ENCODE results near the gene DCLK1. TPM values are rescaled to one million over a fixed set of nuclear protein-coding genes. Genes with fewer than 3 reads are reported as not detected.

Gene DCLK1
- total and polyA plus RNA-seq, 7 donors: 1.2 to 64.8 (median 10.2) TPM

DNA sequence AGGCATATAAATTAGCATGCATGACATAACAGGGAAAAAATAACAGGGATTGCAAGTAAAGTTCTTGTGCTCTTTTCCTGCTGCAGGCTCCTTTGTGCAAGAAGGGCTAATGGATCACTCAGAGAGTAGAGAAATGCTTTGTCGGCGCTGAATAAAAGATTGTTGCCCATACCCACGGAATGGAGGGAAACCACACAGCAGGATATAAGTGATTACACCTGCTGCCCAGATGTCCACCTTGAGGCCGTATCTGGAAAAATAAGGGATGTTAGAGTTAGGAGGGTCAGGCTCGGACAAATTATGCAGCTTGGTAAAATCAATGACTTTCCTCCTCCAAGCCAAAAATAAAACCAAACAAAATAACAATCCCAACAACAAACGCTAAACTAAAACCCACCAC lies 322.3 kb downstream of the DCLK1 start:
- no peaks in the 10 kb centered on the region for H3K4me1 ChIP-seq
- WGBS, 2 donors: 86 to 91% methylated on average over 6 of the region's 6 CpGs
- H3K27ac ChIP-seq: no peak overlapping the region
- no peaks in the 10 kb centered on the region for H3K9me3 ChIP-seq
- no peaks in the 10 kb centered on the region for H3K36me3 ChIP-seq
- no peaks in the 10 kb centered on the region for H3K27me3 ChIP-seq
- intact Hi-C loops (cut with DNase I): no loop called here
- no peak for TF ChIP-seq EP300 (IDR thresholded peaks at IDR 0.05)
- no peak for TF ChIP-seq POLR2AphosphoS5 (IDR thresholded peaks at IDR 0.05)
- TF ChIP-seq, protein P1, sequence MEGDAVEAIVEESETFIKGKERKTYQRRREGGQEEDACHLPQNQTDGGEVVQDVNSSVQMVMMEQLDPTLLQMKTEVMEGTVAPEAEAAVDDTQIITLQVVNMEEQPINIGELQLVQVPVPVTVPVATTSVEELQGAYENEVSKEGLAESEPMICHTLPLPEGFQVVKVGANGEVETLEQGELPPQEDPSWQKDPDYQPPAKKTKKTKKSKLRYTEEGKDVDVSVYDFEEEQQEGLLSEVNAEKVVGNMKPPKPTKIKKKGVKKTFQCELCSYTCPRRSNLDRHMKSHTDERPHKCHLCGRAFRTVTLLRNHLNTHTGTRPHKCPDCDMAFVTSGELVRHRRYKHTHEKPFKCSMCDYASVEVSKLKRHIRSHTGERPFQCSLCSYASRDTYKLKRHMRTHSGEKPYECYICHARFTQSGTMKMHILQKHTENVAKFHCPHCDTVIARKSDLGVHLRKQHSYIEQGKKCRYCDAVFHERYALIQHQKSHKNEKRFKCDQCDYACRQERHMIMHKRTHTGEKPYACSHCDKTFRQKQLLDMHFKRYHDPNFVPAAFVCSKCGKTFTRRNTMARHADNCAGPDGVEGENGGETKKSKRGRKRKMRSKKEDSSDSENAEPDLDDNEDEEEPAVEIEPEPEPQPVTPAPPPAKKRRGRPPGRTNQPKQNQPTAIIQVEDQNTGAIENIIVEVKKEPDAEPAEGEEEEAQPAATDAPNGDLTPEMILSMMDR (IDR thresholded peaks at IDR 0.05): no peak
- DNase-seq: no peak
- no peak overlapping the region for H3K4me3 ChIP-seq

DNA sequence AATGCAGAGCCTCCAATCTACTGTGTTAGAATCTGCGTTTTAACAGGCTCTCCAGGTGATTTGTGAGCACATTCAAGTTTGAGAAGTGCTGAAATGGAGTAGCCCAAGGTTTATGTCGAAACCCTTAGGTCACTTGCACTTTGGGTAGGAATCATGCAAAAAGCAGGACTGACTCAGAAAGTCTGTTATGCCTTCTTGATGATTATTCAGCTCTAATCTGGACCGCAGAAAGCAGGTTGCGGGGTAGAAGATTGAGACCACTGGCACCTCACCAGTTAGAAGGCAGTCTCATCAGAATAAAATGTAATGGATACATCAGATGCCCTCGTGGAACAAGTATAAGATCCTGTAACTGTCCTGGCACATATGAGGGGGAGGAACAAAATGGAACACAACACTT lies 326.3 kb downstream of the DCLK1 start:
- Histone ChIP-seq H3K9me3 (no peaks in the 10 kb centered on the region), H3K4me1 (no peaks in the 10 kb centered on the region), H3K4me3 (no peak overlapping the region), H3K27ac (no peak overlapping the region), H3K36me3 (no peaks in the 10 kb centered on the region), H3K27me3 (no peaks in the 10 kb centered on the region)
- intact Hi-C loops (cut with DNase I): no loop called here
- TF ChIP-seq POLR2AphosphoS5 (IDR thresholded peaks at IDR 0.05) (no peak), EP300 (IDR thresholded peaks at IDR 0.05) (no peak), POLR2A (IDR thresholded peaks at IDR 0.05) (no peak)
- TF ChIP-seq, protein P1 (IDR thresholded peaks at IDR 0.05): no peak
- DNase-seq: no peak
- 78 to 89% methylated on average over 5 of the region's 5 CpGs for WGBS, 2 donors

DNA sequence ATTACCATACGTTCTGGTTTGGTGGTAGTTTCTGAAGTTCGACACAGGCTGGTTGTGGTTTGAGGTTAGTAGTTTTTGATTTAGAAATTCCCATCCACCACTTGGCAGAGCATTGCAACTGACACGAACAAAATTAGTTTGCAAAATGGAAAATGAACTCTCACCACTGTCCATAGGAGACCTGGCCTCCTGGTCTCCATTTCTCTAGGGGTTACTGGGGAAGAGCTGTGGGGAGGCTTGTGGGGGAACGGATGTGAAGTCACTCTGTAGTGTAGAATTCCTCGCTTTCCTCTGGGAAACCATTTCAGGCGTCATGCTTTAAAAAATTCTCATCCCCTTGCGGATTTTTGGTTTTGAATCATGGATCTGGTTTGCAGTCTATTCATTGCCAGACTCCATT lies 333.2 kb downstream of the DCLK1 start:
- Histone ChIP-seq H3K27me3 (no peaks in the 10 kb centered on the region), H3K4me3 (no peak overlapping the region), H3K27ac (no peak overlapping the region), H3K9me3 (no peaks in the 10 kb centered on the region), H3K36me3 (no peaks in the 10 kb centered on the region), H3K4me1 (peaks cover 0 to 47% (median 30%) of the 10 kb centered on the region in 4 donors)
- intact Hi-C loops (cut with DNase I): no loop called here
- no peak for DNase-seq
- TF ChIP-seq EP300 (IDR thresholded peaks at IDR 0.05): no peak
- WGBS, 2 donors: 84 to 85% methylated on average over 7 of the region's 7 CpGs

DNA sequence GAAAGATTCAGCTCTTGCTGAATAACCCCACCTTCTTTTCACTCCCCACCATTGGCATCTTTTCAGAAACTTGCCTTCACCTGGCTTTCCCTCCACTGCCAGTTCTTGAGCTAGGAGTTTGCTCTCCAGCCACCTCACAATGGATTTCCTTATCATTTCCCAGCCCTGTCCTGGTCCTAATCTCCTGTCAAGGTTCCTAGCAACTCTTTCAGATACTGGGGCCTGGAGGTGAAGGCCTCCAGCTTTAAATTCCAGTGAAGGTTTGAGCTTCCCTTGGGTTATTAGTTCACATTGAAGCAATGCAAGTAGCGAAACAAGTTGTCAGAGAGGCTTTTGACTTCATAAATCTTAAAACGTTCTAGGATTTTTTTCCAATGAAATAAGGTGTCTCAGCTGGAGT lies 333.9 kb downstream of the DCLK1 start:
- Histone ChIP-seq H3K4me3 (no peak overlapping the region), H3K36me3 (no peaks in the 10 kb centered on the region), H3K4me1 (peaks cover 0 to 54% (median 37%) of the 10 kb centered on the region in 4 donors), H3K9me3 (no peaks in the 10 kb centered on the region), H3K27ac (peak overlapping the region in 3 of 4 donors; percentile 5 to 29 (median 23)), H3K27me3 (no peaks in the 10 kb centered on the region)
- 66 to 70% methylated on average over 2 of the region's 2 CpGs for WGBS, 2 donors
- no peak for TF ChIP-seq POLR2AphosphoS5 (IDR thresholded peaks at IDR 0.05)
- no peak for TF ChIP-seq EP300 (IDR thresholded peaks at IDR 0.05)
- no peak for DNase-seq
- intact Hi-C loops (cut with DNase I): no loop called here

DNA sequence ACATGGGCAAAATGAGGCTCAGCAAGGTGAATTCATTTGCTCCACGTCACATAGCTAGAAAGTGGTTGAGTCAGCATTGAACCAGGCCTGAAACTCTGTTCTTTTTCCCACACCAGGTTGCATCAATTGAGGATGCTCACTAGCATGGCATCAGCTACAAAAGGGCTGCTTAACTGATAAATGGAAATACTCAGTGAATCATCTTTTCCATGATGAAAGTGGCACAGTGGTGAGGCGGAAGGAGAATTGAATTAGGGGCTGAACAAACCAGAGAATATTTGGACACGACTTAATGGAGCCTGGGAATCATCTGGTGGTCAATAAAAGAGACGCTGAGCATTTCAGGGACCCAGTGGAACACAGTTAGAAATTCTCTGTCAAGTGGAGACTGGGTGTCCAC lies 334.6 kb downstream of the DCLK1 start:
- Histone ChIP-seq H3K27ac (peak overlapping the region in 2 of 4 donors; percentile 23 to 29), H3K9me3 (no peaks in the 10 kb centered on the region), H3K36me3 (no peaks in the 10 kb centered on the region), H3K4me1 (peaks cover 0 to 60% (median 43%) of the 10 kb centered on the region in 4 donors), H3K27me3 (no peaks in the 10 kb centered on the region), H3K4me3 (no peak overlapping the region)
- TF ChIP-seq, protein P1 (IDR thresholded peaks at IDR 0.05): no peak
- TF ChIP-seq EP300 (IDR thresholded peaks at IDR 0.05): no peak
- no peak for TF ChIP-seq POLR2A (IDR thresholded peaks at IDR 0.05)
- TF ChIP-seq POLR2AphosphoS5 (IDR thresholded peaks at IDR 0.05): no peak
- DNase-seq: no peak
- 71 to 78% methylated on average over 4 of the region's 4 CpGs for WGBS, 2 donors
- intact Hi-C loops (cut with DNase I): no loop called here

DNA sequence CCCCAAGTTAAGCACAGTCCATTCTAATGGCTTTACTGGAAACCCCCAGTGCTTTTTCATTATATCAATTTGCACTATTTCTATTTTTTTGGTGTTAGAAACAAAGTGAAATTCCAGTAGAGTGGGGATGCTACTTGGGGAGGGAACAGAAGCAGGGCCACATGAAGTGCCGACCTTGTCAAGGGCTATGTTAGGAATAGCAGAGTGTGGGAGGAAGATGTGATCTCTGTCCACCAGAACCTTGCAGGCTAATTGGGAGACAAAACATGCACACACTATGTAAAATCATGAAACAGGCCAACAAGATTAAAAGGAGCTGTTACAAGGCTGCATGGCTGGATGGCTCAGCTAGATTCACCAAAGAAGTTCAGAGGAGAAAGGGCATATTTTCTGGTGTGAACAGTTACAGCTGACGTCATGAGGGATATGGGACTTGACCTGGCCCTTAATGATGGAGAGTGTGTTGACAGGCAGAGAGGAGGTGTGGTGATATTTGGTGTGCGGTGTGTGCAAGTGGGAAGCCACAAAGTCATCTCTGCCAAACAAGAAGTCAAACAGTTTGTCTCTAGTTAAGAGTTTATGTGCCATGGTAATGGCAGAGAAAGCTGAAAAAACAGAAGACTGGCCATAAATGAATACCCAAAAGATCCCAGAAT lies 336.3 kb downstream of the DCLK1 start:
- Histone ChIP-seq H3K4me3 (no peak overlapping the region), H3K9me3 (no peaks in the 10 kb centered on the region), H3K27ac (peak overlapping the region in 3 of 4 donors; percentile 50 to 65 (median 58)), H3K4me1 (peaks cover 0 to 65% (median 48%) of the 10 kb centered on the region in 4 donors), H3K27me3 (no peaks in the 10 kb centered on the region), H3K36me3 (no peaks in the 10 kb centered on the region)
- TF ChIP-seq, protein P1 (IDR thresholded peaks at IDR 0.05): no peak
- TF ChIP-seq EP300 (IDR thresholded peaks at IDR 0.05): no peak
- 85 to 88% methylated on average over 3 of the region's 3 CpGs for WGBS, 2 donors
- DNase-seq: no peak
- intact Hi-C loops (cut with DNase I): no loop called here
